Measurements from ENCODE around the gene GHR. TPM values are rescaled to one million over a fixed set of nuclear protein-coding genes. Genes with fewer than 3 reads are reported as not detected.

GHR gene
- 10.4 TPM for total RNA-seq
- long read RNA-seq, full-length matches to known transcripts, result 1 of 13 reads
- long read RNA-seq, partial matches to known transcripts, result 0 of 13 reads
- long read RNA-seq, other reads (novel, unspliced or antisense), result 12 of 13 reads

- intact Hi-C loops (cut with DNase I), result loop anchor here (2.0 to 10.0 kb wide), 6 partner anchors 84 to 559 kb away; no protein-coding TSS in a partner anchor
- DNase-seq (ENCODE audit: low spot score), result peak; percentile 86
These were observed at the start of gene GHR for GRCh38 chr5:42423285-42424165. Gene GHR (plus strand): TSS chr5:42423439. CDS start chr5:42565875, 142,436 bp downstream.

GRCh38 chr5:42374679-42375273 lies 48.5 kb upstream of the GHR start:
- intact Hi-C loops (cut with DNase I), result no loop called here

DNA sequence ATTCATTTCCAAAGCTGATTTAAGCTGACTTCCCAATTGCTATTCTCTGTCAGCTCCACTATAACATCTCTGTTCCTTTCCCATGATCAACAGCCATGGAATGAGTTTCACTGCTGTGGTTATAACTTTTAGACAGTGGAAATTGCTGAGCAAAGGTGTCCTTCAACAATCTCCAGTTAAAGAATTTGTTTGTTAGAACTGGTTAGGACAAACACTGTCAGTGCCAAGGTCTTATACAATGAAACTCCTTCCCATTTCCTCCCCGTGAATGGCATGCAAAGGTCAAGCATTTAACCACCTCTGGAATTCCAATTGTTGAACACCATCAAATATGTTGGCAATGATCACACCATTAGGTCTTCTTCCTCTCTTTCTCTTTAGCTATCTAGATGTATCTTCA lies 45.7 kb upstream of the GHR start:
- intact Hi-C loops (cut with DNase I), result no loop called here

More at GRCh38 chr5:42374679-42375273, 48.5 kb upstream of the GHR start:
- DNase-seq (ENCODE audit: low spot score), result no peak

GRCh38 chr5:42381973-42382372 lies 41.3 kb upstream of the GHR start:
- intact Hi-C loops (cut with DNase I), result no loop called here
- no peak for DNase-seq (ENCODE audit: low spot score)

More for the DNA sequence above, 45.7 kb upstream of the GHR start:
- DNase-seq (ENCODE audit: low spot score), result no peak

GRCh38 chr5:42387563-42387962 lies 35.7 kb upstream of the GHR start:
- intact Hi-C loops (cut with DNase I), result no loop called here
- DNase-seq (ENCODE audit: low spot score), result no peak

DNA sequence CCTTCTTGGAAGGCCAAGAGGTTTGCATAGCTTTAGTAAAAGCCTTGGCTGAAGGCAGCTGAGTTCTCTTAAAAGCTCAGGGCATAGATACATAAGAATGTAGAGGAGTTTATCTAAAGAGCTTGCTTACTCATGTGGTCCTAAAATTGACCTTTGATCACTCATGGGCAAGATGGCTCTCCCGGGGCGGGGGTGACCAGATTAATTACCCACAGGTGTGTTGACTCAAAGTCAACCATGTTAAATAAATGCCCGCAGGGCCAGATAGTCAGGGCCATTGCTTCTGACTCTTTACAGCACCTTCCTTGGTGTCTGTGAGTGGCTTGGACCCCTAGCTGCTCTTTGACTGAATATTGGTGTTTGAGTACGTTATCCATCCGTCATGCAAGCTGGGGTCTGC lies 33.1 kb upstream of the GHR start:
- intact Hi-C loops (cut with DNase I), result no loop called here
- no peak for DNase-seq (ENCODE audit: low spot score)

- intact Hi-C loops (cut with DNase I), result no loop called here
- DNase-seq (ENCODE audit: low spot score), result no peak
These were observed 30.3 kb upstream of the GHR start for GRCh38 chr5:42392917-42393316.

GRCh38 chr5:42396111-42396510 lies 27.1 kb upstream of the GHR start:
- intact Hi-C loops (cut with DNase I), result no loop called here
- DNase-seq (ENCODE audit: low spot score), result no peak

GRCh38 chr5:42397267-42397666 lies 26.0 kb upstream of the GHR start:
- no peak for DNase-seq (ENCODE audit: low spot score)
- intact Hi-C loops (cut with DNase I), result no loop called here

DNA sequence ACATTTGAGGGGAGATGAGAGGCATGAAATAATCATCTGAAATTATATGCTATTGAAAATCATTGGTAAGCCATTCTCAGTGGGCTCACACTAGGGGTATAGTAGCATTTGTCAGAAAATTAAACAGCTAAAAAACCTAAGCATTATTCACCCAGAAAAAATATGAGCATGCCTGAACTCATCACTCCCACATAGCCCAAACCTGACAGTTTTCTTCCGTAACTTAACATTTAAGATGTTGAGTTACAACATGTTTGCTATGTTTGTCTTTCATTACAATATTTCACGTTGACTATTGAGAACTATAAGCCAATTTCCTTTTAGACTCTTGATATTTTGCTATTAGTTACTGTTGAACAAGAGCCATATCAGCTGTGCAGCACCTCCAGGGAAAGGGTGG lies 23.5 kb upstream of the GHR start:
- intact Hi-C loops (cut with DNase I), result no loop called here
- DNase-seq (ENCODE audit: low spot score), result no peak

DNA sequence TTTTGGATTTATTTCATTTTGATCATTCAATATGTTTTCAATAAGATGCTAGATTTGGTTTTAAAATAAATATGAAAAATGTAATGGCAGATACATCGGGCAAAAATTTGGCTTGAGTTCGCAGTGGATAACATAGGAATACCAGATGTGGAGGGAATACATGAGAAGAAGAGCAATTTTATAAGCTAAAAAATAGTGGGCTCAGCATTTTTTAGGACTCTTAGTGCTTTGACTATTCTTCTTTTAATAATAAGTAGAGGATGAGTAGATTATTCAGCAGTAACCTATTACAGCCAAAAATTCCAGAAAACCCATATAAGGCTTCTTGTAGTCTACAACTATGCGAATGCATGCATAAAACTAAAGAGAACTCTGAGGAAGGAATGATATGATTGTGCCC lies 22.8 kb upstream of the GHR start:
- no peak for DNase-seq (ENCODE audit: low spot score)
- intact Hi-C loops (cut with DNase I), result no loop called here

DNA sequence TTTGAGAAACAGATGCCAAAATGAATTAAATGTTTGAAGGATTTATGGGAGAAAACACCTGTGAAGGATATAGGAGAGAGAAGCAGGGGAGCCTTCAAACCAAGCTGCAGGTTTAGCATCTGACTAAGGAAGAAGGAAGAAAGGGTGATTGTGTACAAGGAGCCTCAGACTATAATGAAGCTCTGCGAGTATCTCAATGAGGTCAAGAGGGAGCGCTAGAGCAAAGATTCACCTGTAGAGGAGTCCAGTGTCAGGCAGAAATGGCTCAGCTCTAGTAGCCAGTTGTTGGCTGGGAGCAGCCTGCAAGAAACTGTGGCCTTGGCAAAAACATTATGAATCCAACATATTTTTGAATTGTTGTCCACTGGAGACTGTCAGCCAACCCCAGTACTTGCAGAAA lies 20.0 kb upstream of the GHR start:
- intact Hi-C loops (cut with DNase I), result no loop called here
- no peak for DNase-seq (ENCODE audit: low spot score)

DNA sequence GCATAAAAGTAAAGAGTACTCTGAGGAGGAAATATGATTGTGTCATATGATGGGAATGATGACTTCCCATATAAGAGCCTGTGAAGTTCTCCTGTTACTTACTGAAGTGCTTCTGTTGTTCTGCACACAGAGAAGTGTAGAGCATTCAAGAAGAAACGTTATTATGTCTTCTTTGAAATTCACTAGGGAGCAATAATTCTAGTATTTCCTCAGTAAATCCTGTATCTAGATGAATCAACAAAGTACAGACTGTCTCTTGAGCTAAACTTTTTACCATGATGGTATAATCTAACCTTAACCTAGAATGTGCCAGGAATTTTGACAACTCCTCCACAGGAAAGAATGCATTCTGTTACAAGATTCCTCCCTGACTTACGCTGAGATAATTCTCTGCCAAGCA lies 18.9 kb upstream of the GHR start:
- DNase-seq (ENCODE audit: low spot score), result no peak
- intact Hi-C loops (cut with DNase I), result no loop called here

GRCh38 chr5:42419294-42419693 lies 3.9 kb upstream of the GHR start:
- DNase-seq (ENCODE audit: low spot score), result no peak
- intact Hi-C loops (cut with DNase I), result no loop called here

GRCh38 chr5:42422656-42423280 lies 471 bp upstream of the GHR start:
- DNase-seq (ENCODE audit: low spot score), result no peak
- intact Hi-C loops (cut with DNase I), result loop anchor here (2.0 to 10.0 kb wide), 6 partner anchors 85 to 558 kb away; no protein-coding TSS in a partner anchor

GRCh38 chr5:42426016-42426415 lies 2.8 kb downstream of the GHR start:
- intact Hi-C loops (cut with DNase I), result loop anchor here (10.0 kb wide), 1 partner anchor 561 kb away; no protein-coding TSS in a partner anchor

GRCh38 chr5:42429694-42430093 lies 6.5 kb downstream of the GHR start:
- no peak for DNase-seq (ENCODE audit: low spot score)
- intact Hi-C loops (cut with DNase I), result loop anchor here (10.0 kb wide), 1 partner anchor 565 kb away; no protein-coding TSS in a partner anchor

More at GRCh38 chr5:42426016-42426415, 2.8 kb downstream of the GHR start:
- DNase-seq (ENCODE audit: low spot score), result no peak

DNA sequence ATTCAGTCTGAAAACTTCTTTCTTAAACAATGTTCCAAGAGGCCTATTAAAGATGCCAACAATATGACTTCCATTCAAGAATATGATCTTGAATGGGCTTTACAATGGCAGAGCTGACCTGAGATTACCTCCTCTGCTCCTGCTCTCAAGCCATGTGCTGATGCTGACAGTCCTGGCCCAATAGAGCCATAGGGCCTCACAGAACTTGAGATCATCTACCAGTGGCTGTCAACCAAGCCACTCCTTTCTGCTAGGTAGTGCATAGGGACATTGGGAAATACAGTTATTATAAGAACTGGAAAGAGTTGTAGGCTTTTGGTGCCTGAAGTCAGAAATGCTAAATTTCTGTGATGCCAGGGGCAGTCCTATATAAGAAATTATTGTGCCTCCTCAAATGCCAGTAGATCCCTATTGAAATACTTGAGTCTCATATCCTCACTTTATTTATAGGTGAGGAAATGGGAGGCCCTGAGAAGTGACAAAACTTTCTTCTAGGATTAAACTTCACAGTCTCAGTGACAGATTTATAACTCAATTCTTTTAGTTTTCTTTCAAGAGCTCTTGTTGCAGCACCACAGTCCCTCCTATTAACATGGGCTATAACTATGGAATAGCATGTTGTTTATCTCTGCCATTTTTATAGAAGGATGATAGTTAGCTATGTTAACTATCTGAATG lies 10.9 kb downstream of the GHR start:
- no peak for DNase-seq (ENCODE audit: low spot score)
- intact Hi-C loops (cut with DNase I), result no loop called here

DNA sequence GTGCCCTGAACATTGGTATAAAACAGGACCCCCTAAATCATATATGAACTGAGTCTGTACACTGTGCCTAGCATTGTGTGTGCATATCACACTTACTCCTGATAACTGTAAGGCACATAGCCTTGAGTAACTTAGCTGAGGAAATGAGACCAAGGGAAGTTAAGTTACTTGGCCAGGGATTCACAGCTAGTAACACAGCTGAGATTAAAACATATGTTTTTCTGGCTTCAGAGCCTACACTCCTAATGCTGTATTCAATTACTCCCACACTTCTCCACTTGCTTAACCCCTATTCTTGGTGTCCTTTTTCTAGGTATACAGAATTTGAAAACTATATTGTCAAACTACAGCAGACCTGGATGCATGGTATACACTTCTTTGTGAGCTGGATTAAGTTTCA lies 12.8 kb downstream of the GHR start:
- intact Hi-C loops (cut with DNase I), result no loop called here
- no peak for DNase-seq (ENCODE audit: low spot score)

Data from cardiac septum (tissue), 1 donor.